Measurements from ENCODE around the gene P2RX6.

DNA sequence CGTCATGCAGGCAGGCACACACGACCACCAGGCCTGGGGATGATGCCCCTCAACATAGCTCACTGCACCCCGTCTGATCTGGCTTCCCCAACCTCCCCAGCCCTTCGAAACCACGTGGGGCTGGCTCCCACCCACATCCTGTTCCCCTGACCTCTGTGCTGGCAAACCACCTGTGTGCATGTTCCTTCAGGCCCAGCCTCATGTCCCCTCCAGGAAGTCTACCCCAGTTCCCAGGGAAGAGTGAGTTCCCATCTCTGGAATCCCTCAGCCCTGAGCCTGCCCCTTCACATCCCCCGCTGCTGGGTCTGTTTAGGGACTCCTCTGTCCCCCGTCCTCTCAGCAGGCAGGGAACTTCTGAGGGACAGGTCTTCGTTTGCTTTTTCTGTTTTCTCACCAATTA lies 10.3 kb downstream of the P2RX6 start:
- TF ChIP-seq, protein P1, sequence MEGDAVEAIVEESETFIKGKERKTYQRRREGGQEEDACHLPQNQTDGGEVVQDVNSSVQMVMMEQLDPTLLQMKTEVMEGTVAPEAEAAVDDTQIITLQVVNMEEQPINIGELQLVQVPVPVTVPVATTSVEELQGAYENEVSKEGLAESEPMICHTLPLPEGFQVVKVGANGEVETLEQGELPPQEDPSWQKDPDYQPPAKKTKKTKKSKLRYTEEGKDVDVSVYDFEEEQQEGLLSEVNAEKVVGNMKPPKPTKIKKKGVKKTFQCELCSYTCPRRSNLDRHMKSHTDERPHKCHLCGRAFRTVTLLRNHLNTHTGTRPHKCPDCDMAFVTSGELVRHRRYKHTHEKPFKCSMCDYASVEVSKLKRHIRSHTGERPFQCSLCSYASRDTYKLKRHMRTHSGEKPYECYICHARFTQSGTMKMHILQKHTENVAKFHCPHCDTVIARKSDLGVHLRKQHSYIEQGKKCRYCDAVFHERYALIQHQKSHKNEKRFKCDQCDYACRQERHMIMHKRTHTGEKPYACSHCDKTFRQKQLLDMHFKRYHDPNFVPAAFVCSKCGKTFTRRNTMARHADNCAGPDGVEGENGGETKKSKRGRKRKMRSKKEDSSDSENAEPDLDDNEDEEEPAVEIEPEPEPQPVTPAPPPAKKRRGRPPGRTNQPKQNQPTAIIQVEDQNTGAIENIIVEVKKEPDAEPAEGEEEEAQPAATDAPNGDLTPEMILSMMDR (IDR thresholded peaks at IDR 0.05) = no peak
- TF ChIP-seq TCF7L2 (IDR thresholded peaks at IDR 0.05; ENCODE audit: low read depth, low read length) = no peak
- TF ChIP-seq POLR2AphosphoS5 (IDR thresholded peaks at IDR 0.05; ENCODE audit: low read depth, low read length) = no peak

Data from Panc1 (cell line).